ENCODE measurements around the gene PRKCA.

The PRKCA gene

GRCh38 chr17:66776999-66777688 lies 474.7 kb downstream of the PRKCA start:
- DNase-seq (ENCODE audit: low spot score) = no peak

- no peak for DNase-seq (ENCODE audit: low spot score)
Observed at GRCh38 chr17:66777689-66778225, 475.3 kb downstream of the PRKCA start.

GRCh38 chr17:66778531-66779236 lies 476.3 kb downstream of the PRKCA start:
- DNase-seq (ENCODE audit: low spot score) = no peak

GRCh38 chr17:66779237-66779606 lies 476.8 kb downstream of the PRKCA start:
- DNase-seq (ENCODE audit: low spot score) = no peak

GRCh38 chr17:66781135-66781534 lies 478.7 kb downstream of the PRKCA start:
- no peak for DNase-seq (ENCODE audit: low spot score)

- DNase-seq (ENCODE audit: low spot score) = no peak
Observed at GRCh38 chr17:66782851-66783250, 480.4 kb downstream of the PRKCA start.

- DNase-seq (ENCODE audit: low spot score) = no peak
Observed at GRCh38 chr17:66783656-66784381, 481.4 kb downstream of the PRKCA start.

GRCh38 chr17:66784621-66785364 lies 482.4 kb downstream of the PRKCA start:
- no peak for DNase-seq (ENCODE audit: low spot score)

GRCh38 chr17:66786107-66786506 lies 483.7 kb downstream of the PRKCA start:
- no peak for DNase-seq (ENCODE audit: low spot score)

GRCh38 chr17:66787914-66788313 lies 485.5 kb downstream of the PRKCA start:
- DNase-seq (ENCODE audit: low spot score) = no peak

GRCh38 chr17:66789093-66789492 lies 486.7 kb downstream of the PRKCA start:
- no peak for DNase-seq (ENCODE audit: low spot score)

GRCh38 chr17:66789961-66790437 lies 487.6 kb downstream of the PRKCA start:
- no peak for DNase-seq (ENCODE audit: low spot score)

- no peak for DNase-seq (ENCODE audit: low spot score)
Observed at GRCh38 chr17:66790501-66791061, 488.2 kb downstream of the PRKCA start.

- DNase-seq (ENCODE audit: low spot score) = no peak
Observed at GRCh38 chr17:66791347-66791746, 488.9 kb downstream of the PRKCA start.

- DNase-seq (ENCODE audit: low spot score) = no peak
Observed at GRCh38 chr17:66793814-66794213, 491.4 kb downstream of the PRKCA start.

- DNase-seq (ENCODE audit: low spot score) = no peak
Observed at GRCh38 chr17:66795486-66795885, 493.1 kb downstream of the PRKCA start.

- DNase-seq (ENCODE audit: low spot score) = no peak
Observed at GRCh38 chr17:66799849-66800537, 497.6 kb downstream of the PRKCA start.

- DNase-seq (ENCODE audit: low spot score) = no peak
Observed at GRCh38 chr17:66803474-66803951, 501.1 kb downstream of the PRKCA start.

- no peak for DNase-seq (ENCODE audit: low spot score)
Observed at GRCh38 chr17:66805567-66805966, 503.2 kb downstream of the PRKCA start.

- no peak for DNase-seq (ENCODE audit: low spot score)
Observed at GRCh38 chr17:66807182-66807581, 504.8 kb downstream of the PRKCA start.

- no peak for DNase-seq (ENCODE audit: low spot score)
Observed at GRCh38 chr17:66809408-66809807, 507.0 kb downstream of the PRKCA start.

Measured in activated CD4-positive, alpha-beta T cell treated with anti-CD3 and anti-CD28 coated beads, Interleukin-2, Interleukin-4, amounts not matched to agents 100 ng/mL and 50 ng/mL, durations not matched to agents 16 hours and 8 hours (primary cell).